Tibial artery (tissue), 4 donors: Measurements from ENCODE around the gene ADD2.

Experiments
- DNase-seq, 2 donors: peaks; one replicate each; pipeline ENCODE4 v3.0.0-alpha.2; 2019
- H3K27ac ChIP-seq, 2 donors: fragments of 200-600 bp; sonication (generic) in 1 of 2; 1 replicate in 1 of 2; 2 replicates in 1 of 2; pipeline ENCODE4 v1.5.1; 2018 to 2019; ENCODE audit warnings: mild to moderate bottlenecking in 1 of 2
- H3K27me3 ChIP-seq, 2 donors: fragments of 200-600 bp; sonication (generic) in 1 of 2; one replicate each; pipeline versions ENCODE4 v1.5.1 to v1.6.0; 2016 to 2019
- H3K36me3 ChIP-seq, 3 donors: fragments of 200-600 bp; sonication (generic) in 2 of 3; one replicate each; pipeline ENCODE4 v1.5.1; 2016 to 2019; ENCODE audit warnings: mild to moderate bottlenecking in 2 of 3
- H3K4me1 ChIP-seq, 4 donors: fragments of 200-600 bp; sonication (generic) in 2 of 4; 1 replicate in 3 of 4; 2 replicates in 1 of 4; pipeline ENCODE4 v1.5.1; 2016 to 2019
- H3K4me3 ChIP-seq, 2 donors: fragments of 200-600 bp; sonication (generic) in 1 of 2; 1 replicate in 1 of 2; 2 replicates in 1 of 2; pipeline ENCODE4 v1.5.1; 2018 to 2019; ENCODE audit warnings: mild to moderate bottlenecking in 2 of 2
- H3K9me3 ChIP-seq, 3 donors: fragments of 200-600 bp; sonication (generic) in 1 of 3; one replicate each; pipeline ENCODE4 v1.5.1; 2016 to 2019
- intact Hi-C: fragments of 100-400 bp; cut with DNase I; formaldehyde crosslinking; loops from one replicate; pipeline ENCODE4 v1.15.0; 2023; ENCODE audit warnings: low total_unique reads
- TF ChIP-seq, protein P1 (sequence below), 2 experiments: fragments of 200-600 bp in 1 of 2; fragments of 450-650 bp in 1 of 2; IDR thresholded peaks; one replicate each; pipeline ENCODE4 v1.5.1; 2017 to 2019; ENCODE audit warnings: antibody characterized with exemption in 2 of 2, mild to moderate bottlenecking in 1 of 2, moderate library complexity in 1 of 2

The ADD2 gene

DNA sequence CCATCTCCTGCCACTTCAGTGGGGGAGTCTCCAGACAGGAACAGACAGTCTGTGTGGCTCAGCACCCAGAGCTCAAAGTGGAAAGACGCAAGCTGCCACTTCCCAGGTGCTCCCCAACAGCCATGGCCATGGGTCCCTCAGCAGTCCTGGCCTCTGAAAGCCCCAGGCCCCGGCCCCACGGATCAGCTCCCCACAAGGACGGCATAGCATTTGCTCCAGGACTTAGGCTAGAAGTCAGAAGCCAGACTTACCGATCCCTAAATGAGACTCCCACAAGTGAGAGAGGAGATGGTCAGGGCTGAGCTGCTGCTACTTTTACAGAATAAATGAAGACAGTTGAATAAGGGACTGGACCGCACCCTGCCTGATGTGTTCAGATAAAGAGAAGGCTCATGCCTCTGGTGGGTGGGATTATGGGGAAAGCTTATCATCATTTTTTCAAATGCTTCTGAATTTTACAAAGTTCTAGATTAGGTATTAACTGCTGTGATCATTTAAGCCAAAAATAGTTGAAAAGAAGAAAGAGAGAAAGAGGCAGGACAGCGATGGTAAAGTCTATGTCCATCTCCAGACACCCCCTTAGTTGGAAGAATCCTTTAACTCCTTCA lies 50.5 kb downstream of the ADD2 start:
- no peaks in the 10 kb centered on the region for H3K9me3 ChIP-seq
- TF ChIP-seq, protein P1, sequence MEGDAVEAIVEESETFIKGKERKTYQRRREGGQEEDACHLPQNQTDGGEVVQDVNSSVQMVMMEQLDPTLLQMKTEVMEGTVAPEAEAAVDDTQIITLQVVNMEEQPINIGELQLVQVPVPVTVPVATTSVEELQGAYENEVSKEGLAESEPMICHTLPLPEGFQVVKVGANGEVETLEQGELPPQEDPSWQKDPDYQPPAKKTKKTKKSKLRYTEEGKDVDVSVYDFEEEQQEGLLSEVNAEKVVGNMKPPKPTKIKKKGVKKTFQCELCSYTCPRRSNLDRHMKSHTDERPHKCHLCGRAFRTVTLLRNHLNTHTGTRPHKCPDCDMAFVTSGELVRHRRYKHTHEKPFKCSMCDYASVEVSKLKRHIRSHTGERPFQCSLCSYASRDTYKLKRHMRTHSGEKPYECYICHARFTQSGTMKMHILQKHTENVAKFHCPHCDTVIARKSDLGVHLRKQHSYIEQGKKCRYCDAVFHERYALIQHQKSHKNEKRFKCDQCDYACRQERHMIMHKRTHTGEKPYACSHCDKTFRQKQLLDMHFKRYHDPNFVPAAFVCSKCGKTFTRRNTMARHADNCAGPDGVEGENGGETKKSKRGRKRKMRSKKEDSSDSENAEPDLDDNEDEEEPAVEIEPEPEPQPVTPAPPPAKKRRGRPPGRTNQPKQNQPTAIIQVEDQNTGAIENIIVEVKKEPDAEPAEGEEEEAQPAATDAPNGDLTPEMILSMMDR (IDR thresholded peaks at IDR 0.05) = no peak
- H3K4me3 ChIP-seq = no peak overlapping the region
- no peak overlapping the region for H3K27ac ChIP-seq
- H3K4me1 ChIP-seq = no peaks in the 10 kb centered on the region
- intact Hi-C loops = no loop called here
- H3K36me3 ChIP-seq = no peaks in the 10 kb centered on the region
- DNase-seq = no peak
- H3K27me3 ChIP-seq = no peaks in the 10 kb centered on the region

DNA sequence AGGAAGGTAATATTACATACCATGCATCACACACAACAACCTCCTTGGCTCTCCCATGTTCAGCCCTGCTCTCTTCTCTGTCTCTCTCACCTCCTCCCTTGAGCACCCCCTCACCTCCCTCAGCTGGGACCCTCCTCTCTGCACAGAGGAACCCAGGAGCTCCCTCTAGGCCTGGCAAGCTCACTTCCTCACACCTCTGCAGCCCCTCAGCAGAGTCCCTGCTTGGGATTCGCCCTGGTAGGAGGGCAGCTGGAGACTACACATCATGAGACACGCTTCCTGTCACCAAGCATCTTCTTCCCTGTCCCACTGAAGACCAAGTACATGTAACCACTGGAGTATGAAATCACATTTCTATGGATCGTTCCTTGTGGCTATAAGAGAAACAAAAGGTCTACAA lies 51.0 kb downstream of the ADD2 start:
- Histone ChIP-seq H3K27me3 (no peaks in the 10 kb centered on the region), H3K27ac (no peak overlapping the region), H3K4me1 (no peaks in the 10 kb centered on the region), H3K36me3 (no peaks in the 10 kb centered on the region), H3K4me3 (no peak overlapping the region), H3K9me3 (no peaks in the 10 kb centered on the region)
- TF ChIP-seq, protein P1 (IDR thresholded peaks at IDR 0.05) = no peak
- DNase-seq = no peak
- intact Hi-C loops = no loop called here

DNA sequence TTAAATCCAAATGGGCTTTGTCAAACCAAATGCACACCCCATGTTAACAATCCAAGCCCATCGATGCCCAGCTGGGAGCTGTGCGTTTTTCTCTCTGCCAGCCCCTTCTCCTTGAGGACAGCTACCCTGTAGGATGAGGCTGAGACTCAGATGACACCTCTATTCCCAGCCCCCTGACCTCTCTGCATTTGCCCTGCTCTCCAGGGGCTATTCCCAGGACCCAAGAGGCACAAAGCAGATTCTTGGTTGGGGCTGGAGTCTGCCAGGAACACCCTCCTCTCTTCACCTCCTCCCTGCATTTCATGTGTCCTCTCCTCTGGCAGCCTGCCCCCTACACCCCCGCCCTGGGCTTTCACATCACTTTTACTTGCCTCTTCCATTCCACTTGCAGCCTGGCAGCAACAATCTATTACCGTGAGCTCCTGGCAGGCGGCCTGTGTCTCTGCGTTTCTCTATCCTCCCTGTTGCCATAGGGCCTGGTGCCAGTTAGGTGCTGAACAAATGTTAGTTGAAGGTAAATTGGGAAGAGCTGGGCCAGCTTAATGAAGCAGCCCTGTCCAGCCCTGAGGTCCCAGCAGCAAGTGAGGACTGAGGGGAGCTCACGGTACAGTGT lies 51.8 kb downstream of the ADD2 start:
- TF ChIP-seq, protein P1 (IDR thresholded peaks at IDR 0.05) = no peak
- no peaks in the 10 kb centered on the region for H3K4me1 ChIP-seq
- H3K9me3 ChIP-seq = no peaks in the 10 kb centered on the region
- H3K27me3 ChIP-seq = no peaks in the 10 kb centered on the region
- no peak for DNase-seq
- H3K36me3 ChIP-seq = no peaks in the 10 kb centered on the region
- H3K4me3 ChIP-seq = no peak overlapping the region
- H3K27ac ChIP-seq = no peak overlapping the region
- intact Hi-C loops = no loop called here

DNA sequence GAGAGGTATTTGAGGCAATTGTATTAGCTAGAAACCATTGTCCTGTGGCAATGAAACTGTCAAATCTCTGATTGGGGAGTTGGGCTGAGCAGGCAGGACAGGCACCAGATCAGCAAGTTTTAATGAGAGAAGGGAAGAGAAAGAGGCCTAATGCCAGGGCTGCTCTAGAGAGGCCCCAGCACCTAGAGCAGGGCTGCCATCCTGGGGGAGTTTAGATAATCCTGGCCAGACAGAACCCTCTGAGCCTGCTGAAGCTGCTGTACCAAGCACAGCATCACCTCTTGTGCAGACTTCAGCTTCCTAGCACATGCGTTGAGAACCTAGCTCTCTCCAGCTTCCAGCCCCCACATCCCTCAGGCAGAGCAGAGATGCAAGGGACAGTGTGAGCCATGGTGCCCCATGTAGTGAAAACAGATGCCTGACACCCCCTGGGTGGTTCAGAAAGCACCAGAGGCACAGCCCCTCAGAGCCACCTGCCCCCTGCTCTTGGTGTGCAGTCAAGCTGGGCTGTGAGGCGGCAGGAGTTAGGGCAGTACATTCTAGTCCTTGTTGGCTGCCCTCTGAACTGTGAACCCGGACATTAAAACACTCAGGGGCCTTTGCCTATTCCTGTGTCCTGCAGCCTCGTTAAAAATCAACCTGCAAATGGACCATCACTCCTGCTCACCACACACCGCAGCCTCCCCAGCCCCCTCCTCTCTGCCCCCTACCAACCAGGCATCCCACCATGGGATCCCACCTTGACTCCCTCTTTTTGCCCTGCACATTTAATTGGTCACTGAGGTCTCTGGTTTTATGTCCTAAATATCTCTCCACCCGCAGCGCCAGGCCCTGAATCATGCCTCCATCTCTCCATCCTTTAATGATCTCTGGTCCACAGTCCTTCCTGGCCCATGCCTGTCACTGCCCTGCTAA lies 52.7 kb downstream of the ADD2 start:
- H3K4me3 ChIP-seq = no peak overlapping the region
- no peaks in the 10 kb centered on the region for H3K27me3 ChIP-seq
- H3K4me1 ChIP-seq = no peaks in the 10 kb centered on the region
- H3K9me3 ChIP-seq = no peaks in the 10 kb centered on the region
- intact Hi-C loops = no loop called here
- H3K36me3 ChIP-seq = no peaks in the 10 kb centered on the region
- DNase-seq = no peak
- TF ChIP-seq, protein P1 (IDR thresholded peaks at IDR 0.05) = no peak
- no peak overlapping the region for H3K27ac ChIP-seq

DNA sequence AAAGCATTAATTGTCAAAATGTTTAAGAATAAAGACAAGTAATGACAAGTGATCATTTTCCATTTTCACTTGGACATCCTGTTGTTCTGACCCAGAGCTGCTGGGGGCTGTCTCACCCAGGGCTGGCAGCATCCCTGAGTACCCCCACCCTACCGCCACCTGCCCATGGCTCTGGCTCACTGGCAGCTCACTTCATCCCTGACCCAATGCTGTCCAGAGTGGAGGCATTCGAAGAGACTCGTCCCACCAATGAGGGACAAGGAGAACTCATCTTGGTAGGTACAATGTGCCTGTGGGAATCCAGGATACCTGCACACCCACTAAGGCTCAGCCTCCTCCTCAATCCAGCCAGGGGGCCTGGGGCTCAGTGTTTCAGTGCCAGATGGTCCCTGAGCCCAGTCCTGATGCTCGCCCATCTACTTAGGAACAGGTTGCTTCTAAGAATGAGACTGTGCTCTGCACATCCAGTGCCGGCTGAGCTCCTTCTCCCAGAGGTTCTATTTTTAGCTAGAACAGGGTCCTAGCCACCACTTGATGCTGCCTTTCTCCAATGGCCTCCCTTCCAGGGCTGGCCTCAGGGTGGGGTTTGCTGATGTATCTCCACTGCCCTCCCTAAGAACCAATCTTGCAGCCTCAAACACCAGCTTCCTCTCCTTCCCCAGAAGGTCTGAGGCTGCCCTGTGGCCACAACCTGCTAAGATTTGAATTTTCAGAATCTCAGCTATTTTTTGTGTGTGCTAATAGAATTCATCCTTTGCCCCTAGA lies 53.7 kb downstream of the ADD2 start:
- no peak overlapping the region for H3K27ac ChIP-seq
- intact Hi-C loops = no loop called here
- TF ChIP-seq, protein P1 (IDR thresholded peaks at IDR 0.05) = no peak
- H3K4me3 ChIP-seq = no peak overlapping the region
- H3K9me3 ChIP-seq = no peaks in the 10 kb centered on the region
- no peak for DNase-seq
- H3K4me1 ChIP-seq = no peaks in the 10 kb centered on the region
- no peaks in the 10 kb centered on the region for H3K36me3 ChIP-seq
- H3K27me3 ChIP-seq = no peaks in the 10 kb centered on the region
